Aorta (tissue), 5 donors: ENCODE results near the gene PANK1. TPM values are rescaled to one million over a fixed set of nuclear protein-coding genes. Genes with fewer than 3 reads are reported as not detected.

ENCODE experiments used
- ATAC-seq: fragments of 200-7000 bp; cut with Tn5 transposase; one replicate; pipeline ENCODE4 v1.9.1; 2022; ENCODE audit warnings: moderate library complexity; ENCODE audit not compliant: low FRiP score
- DNase-seq, 2 donors: peaks; one replicate each; pipeline ENCODE4 v3.0.0-alpha.2; 2020
- H3K27ac ChIP-seq, 2 donors: one replicate each; pipeline ENCODE4 v1.5.1; 2013; ENCODE audit warnings: low read length in 2 of 2, mild to moderate bottlenecking in 2 of 2, moderate library complexity in 2 of 2, control low read depth in 1 of 2, inconsistent platforms in 1 of 2, low read depth in 1 of 2
- H3K27me3 ChIP-seq, 2 donors: one replicate each; pipeline ENCODE4 v1.6.1; 2013; ENCODE audit warnings: control low read depth in 1 of 2, low read length in 1 of 2, mild to moderate bottlenecking in 1 of 2, moderate library complexity in 1 of 2; ENCODE audit not compliant: insufficient read depth in 2 of 2, control insufficient read depth in 1 of 2
- H3K36me3 ChIP-seq, 2 donors: one replicate each; pipeline ENCODE4 v1.6.1; 2013; ENCODE audit warnings: control low read depth in 1 of 2, low read length in 1 of 2, mild to moderate bottlenecking in 1 of 2; ENCODE audit not compliant: insufficient read depth in 2 of 2, control insufficient read depth in 1 of 2
- H3K4me1 ChIP-seq, 2 donors: one replicate each; pipeline ENCODE4 v1.6.1; 2013; ENCODE audit warnings: low read length in 2 of 2, control low read depth in 1 of 2, mild to moderate bottlenecking in 1 of 2, moderate library complexity in 1 of 2; ENCODE audit not compliant: insufficient read depth in 2 of 2, control insufficient read depth in 1 of 2
- H3K4me3 ChIP-seq, 2 donors: one replicate each; pipeline ENCODE4 v1.5.1; 2013; ENCODE audit warnings: low read length in 2 of 2, control low read depth in 1 of 2, mild to moderate bottlenecking in 1 of 2
- H3K9me3 ChIP-seq: one replicate; pipeline ENCODE4 v1.6.1; 2013; ENCODE audit warnings: mild to moderate bottlenecking, low read length; ENCODE audit not compliant: control insufficient read depth
- WGBS, 2 donors: extraction: QIAGEN DNeasy Blood & Tissue Kit; methylation state at CpG; one replicate each; pipeline ENCODE4 v1.1.7; 2013; 5-methylcytosine and 5-hydroxymethylcytosine counted together
- intact Hi-C, 2 donors: fragments of 100-400 bp; cut with DNase I; formaldehyde crosslinking; loops; one replicate each; pipeline versions ENCODE4 v1.14.2 to v1.15.0; 2022
- long read RNA-seq, 2 donors: library from polyadenylated mRNA; unstranded; transcript quantifications; one replicate each; pipeline ENCODE4 v2.0.0, GENCODE V29; 2020 to 2021
- polyA plus RNA-seq, 2 donors: library from polyadenylated mRNA; stranded (reverse); fragments of 200-250 nt; gene quantifications; one replicate each; pipeline ENCODE4 v1.2.3, GENCODE V29; 2013
- total RNA-seq, 2 donors: library from RNA; stranded (reverse); fragmentation: NEBNext Ultra II Directional; extraction: Animal tissue kit (Norgen Biotek cat#: 25700); gene quantifications; one replicate each; pipeline ENCODE4 v1.2.1, GENCODE V29; 2021
- donor health status: healthy with polysubstance abuse.
- donor health status: Bipolar disorder and iron deficiency.
- donor health status: DM: no; HTN: no; CAD: no.
- donor health status: DM: no; HTN: no; CAD: no.
- donor health status: DM: yes; HTN: yes; CAD: no.

Gene PANK1
- total RNA-seq = 1 to 10 TPM; 1.4 TPM
- 1 to 10 TPM; 4.5 to 4.8 TPM for polyA plus RNA-seq
- long read RNA-seq, donor 1, partial matches to known transcripts = 1 of 3 reads
- long read RNA-seq, donor 1, other reads (novel, unspliced or antisense) = 2 of 3 reads
- long read RNA-seq, donor 2 = 0 reads

- intact Hi-C loops = loop anchor here (5.0 kb wide), 1 partner anchor 57 kb away; the partner anchor contains the start of gene KIF20B (in 2 of the 2)
These were observed at the start of gene PANK1 for GRCh38 chr10:89644967-89645741. TSS of gene PANK1 (minus strand) at chr10:89645242. CDS start at chr10:89644891, 351 bp downstream.

GRCh38 chr10:89693176-89693575, 48.1 kb upstream of the PANK1 start:
- intact Hi-C loops = no loop called here

More at GRCh38 chr10:89644967-89645741, at the start of gene PANK1:
- Histone ChIP-seq H3K4me3 (peak within 1 kb of the TSS; percentile 62 to 81), H3K27ac (peak within 1 kb of the TSS; percentile 9 to 62), H3K36me3 (no peaks in the 10 kb centered on the region), H3K9me3 (no peaks in the 10 kb centered on the region), H3K27me3 (no peaks in the 10 kb centered on the region), H3K4me1 (no peaks in the 10 kb centered on the region)
- WGBS, 2 donors = 1% methylated on average over 44 to 56 of the region's 56 CpGs
- ATAC-seq (peak; percentile 80), DNase-seq (peak; percentile 87 to 91)

GRCh38 chr10:89692416-89692815, 47.4 kb upstream of the PANK1 start:
- no peak for DNase-seq
- intact Hi-C loops = no loop called here
- H3K4me3 ChIP-seq = no peak overlapping the region
- no peaks in the 10 kb centered on the region for H3K9me3 ChIP-seq
- no peaks in the 10 kb centered on the region for H3K27me3 ChIP-seq
- no peak overlapping the region for H3K27ac ChIP-seq
- 81 to 82% methylated on average over 4 of the region's 4 CpGs for WGBS, 2 donors
- no peaks in the 10 kb centered on the region for H3K36me3 ChIP-seq
- no peaks in the 10 kb centered on the region for H3K4me1 ChIP-seq
- ATAC-seq = no peak

More at GRCh38 chr10:89693176-89693575, 48.1 kb upstream of the PANK1 start:
- no peak for DNase-seq
- Histone ChIP-seq H3K9me3 (no peaks in the 10 kb centered on the region), H3K27me3 (no peaks in the 10 kb centered on the region), H3K4me1 (no peaks in the 10 kb centered on the region), H3K4me3 (no peak overlapping the region), H3K27ac (no peak overlapping the region), H3K36me3 (no peaks in the 10 kb centered on the region)
- ATAC-seq = no peak
- WGBS, 2 donors = 88 to 95% methylated on average over 5 of the region's 5 CpGs

GRCh38 chr10:89690027-89690426, 45.0 kb upstream of the PANK1 start:
- ATAC-seq = no peak
- Histone ChIP-seq H3K9me3 (no peaks in the 10 kb centered on the region), H3K36me3 (no peaks in the 10 kb centered on the region), H3K27ac (no peak overlapping the region), H3K27me3 (no peaks in the 10 kb centered on the region), H3K4me1 (no peaks in the 10 kb centered on the region), H3K4me3 (no peak overlapping the region)
- 50 to 74% methylated on average over 2 of the region's 2 CpGs for WGBS, 2 donors
- no peak for DNase-seq
- intact Hi-C loops = no loop called here

- DNase-seq (no peak), ATAC-seq (no peak)
- no peak overlapping the region for H3K4me3 ChIP-seq
- no peaks in the 10 kb centered on the region for H3K27me3 ChIP-seq
- no peaks in the 10 kb centered on the region for H3K9me3 ChIP-seq
- H3K27ac ChIP-seq = no peak overlapping the region
- no peaks in the 10 kb centered on the region for H3K4me1 ChIP-seq
- 88 to 91% methylated on average over 4 of the region's 4 CpGs for WGBS, 2 donors
- H3K36me3 ChIP-seq = no peaks in the 10 kb centered on the region
- intact Hi-C loops = no loop called here
These were observed 40.9 kb upstream of the PANK1 start for GRCh38 chr10:89685936-89686335.

GRCh38 chr10:89684604-89685003, 39.6 kb upstream of the PANK1 start:
- H3K27me3 ChIP-seq = no peaks in the 10 kb centered on the region
- H3K9me3 ChIP-seq = no peaks in the 10 kb centered on the region
- DNase-seq (no peak), ATAC-seq (no peak)
- no peaks in the 10 kb centered on the region for H3K4me1 ChIP-seq
- no peak overlapping the region for H3K4me3 ChIP-seq
- 77 to 84% methylated on average over 2 of the region's 2 CpGs for WGBS, 2 donors
- intact Hi-C loops = no loop called here
- no peak overlapping the region for H3K27ac ChIP-seq
- no peaks in the 10 kb centered on the region for H3K36me3 ChIP-seq

GRCh38 chr10:89683883-89684282, 38.8 kb upstream of the PANK1 start:
- Histone ChIP-seq H3K27ac (no peak overlapping the region), H3K36me3 (no peaks in the 10 kb centered on the region), H3K4me1 (no peaks in the 10 kb centered on the region), H3K4me3 (no peak overlapping the region), H3K27me3 (no peaks in the 10 kb centered on the region), H3K9me3 (no peaks in the 10 kb centered on the region)
- ATAC-seq = no peak
- intact Hi-C loops = no loop called here
- WGBS, 2 donors = 66% methylated on average over 5 of the region's 5 CpGs
- DNase-seq = no peak

- no peaks in the 10 kb centered on the region for H3K9me3 ChIP-seq
- intact Hi-C loops = no loop called here
- no peaks in the 10 kb centered on the region for H3K4me1 ChIP-seq
- ATAC-seq = no peak
- no peak overlapping the region for H3K27ac ChIP-seq
- no peaks in the 10 kb centered on the region for H3K27me3 ChIP-seq
- 85 to 90% methylated on average over 3 of the region's 3 CpGs for WGBS, 2 donors
- no peaks in the 10 kb centered on the region for H3K36me3 ChIP-seq
- no peak overlapping the region for H3K4me3 ChIP-seq
- no peak for DNase-seq
These were observed 34.9 kb upstream of the PANK1 start for GRCh38 chr10:89679986-89680385.

GRCh38 chr10:89677341-89677740, 32.3 kb upstream of the PANK1 start:
- no peaks in the 10 kb centered on the region for H3K4me1 ChIP-seq
- H3K27me3 ChIP-seq = no peaks in the 10 kb centered on the region
- no peaks in the 10 kb centered on the region for H3K36me3 ChIP-seq
- ATAC-seq (no peak), DNase-seq (no peak)
- intact Hi-C loops = no loop called here
- no peaks in the 10 kb centered on the region for H3K9me3 ChIP-seq
- H3K4me3 ChIP-seq = no peak overlapping the region
- H3K27ac ChIP-seq = no peak overlapping the region
